ENCODE measurements around the gene PLPP4. TPM values are rescaled to one million over a fixed set of nuclear protein-coding genes. Genes with fewer than 3 reads are reported as not detected.

The PLPP4 gene
- polyA plus RNA-seq, 10 donors, result 0.14 to 2.1 (median 0.52) TPM; not detected in 4

- no peak for DNase-seq
Observed at GRCh38 chr10:120517196-120517595, 60.2 kb downstream of the PLPP4 start.

- no peak for DNase-seq
Observed at GRCh38 chr10:120517881-120518484, 61.0 kb downstream of the PLPP4 start.

GRCh38 chr10:120521880-120522279 lies 64.9 kb downstream of the PLPP4 start:
- DNase-seq, result no peak

GRCh38 chr10:120527691-120528090 lies 70.7 kb downstream of the PLPP4 start:
- no peak for DNase-seq

GRCh38 chr10:120530699-120531098 lies 73.7 kb downstream of the PLPP4 start:
- no peak for DNase-seq

GRCh38 chr10:120538091-120538490 lies 81.1 kb downstream of the PLPP4 start:
- no peak for DNase-seq

GRCh38 chr10:120539076-120539475 lies 82.0 kb downstream of the PLPP4 start:
- DNase-seq, result no peak

GRCh38 chr10:120540486-120540885 lies 83.5 kb downstream of the PLPP4 start:
- DNase-seq, result no peak

- DNase-seq, result no peak
Observed at GRCh38 chr10:120541984-120542383, 85.0 kb downstream of the PLPP4 start.

- no peak for DNase-seq
Observed at GRCh38 chr10:120542591-120542990, 85.6 kb downstream of the PLPP4 start.

GRCh38 chr10:120543291-120543690 lies 86.3 kb downstream of the PLPP4 start:
- DNase-seq, result no peak

- DNase-seq, result no peak
Observed at GRCh38 chr10:120548210-120548609, 91.2 kb downstream of the PLPP4 start.

GRCh38 chr10:120552262-120552661 lies 95.2 kb downstream of the PLPP4 start:
- no peak for DNase-seq

GRCh38 chr10:120553911-120554310 lies 96.9 kb downstream of the PLPP4 start:
- no peak for DNase-seq

- DNase-seq, result no peak
Observed at GRCh38 chr10:120555436-120555835, 98.4 kb downstream of the PLPP4 start.

GRCh38 chr10:120555842-120556532 lies 99.0 kb downstream of the PLPP4 start:
- DNase-seq, result peak in 1 of 3 donors; percentile 0

- DNase-seq, result no peak
Observed at GRCh38 chr10:120557311-120557710, 100.3 kb downstream of the PLPP4 start.

GRCh38 chr10:120559800-120560199 lies 102.8 kb downstream of the PLPP4 start:
- DNase-seq, result no peak

- DNase-seq, result no peak
Observed at GRCh38 chr10:120562956-120563355, 105.9 kb downstream of the PLPP4 start.

- DNase-seq, result no peak
Observed at GRCh38 chr10:120570418-120570817, 113.4 kb downstream of the PLPP4 start.

GRCh38 chr10:120571266-120571665 lies 114.2 kb downstream of the PLPP4 start:
- DNase-seq, result no peak

- no peak for DNase-seq
Observed at GRCh38 chr10:120572307-120572706, 115.3 kb downstream of the PLPP4 start.

- no peak for DNase-seq
Observed at GRCh38 chr10:120573355-120573754, 116.3 kb downstream of the PLPP4 start.

GRCh38 chr10:120574981-120575380 lies 118.0 kb downstream of the PLPP4 start:
- DNase-seq, result no peak

All from muscle of back (tissue), 11 donors.